Immature natural killer cell (primary cell): Measurements from ENCODE around the gene TAS1R1. TPM values are rescaled to one million over a fixed set of nuclear protein-coding genes. Genes with fewer than 3 reads are reported as not detected.
A peak's percentile ranks its signal among the peaks of the same experiment; 100 is the strongest.

Experiments
- DNase-seq, 3 donors: peaks; one replicate each; pipeline ENCODE4 v3.0.0; 2022; ENCODE audit warnings: mixed read lengths in 1 of 3
- H3K27ac Mint-ChIP-seq, 6 donors: one replicate each; pipeline ENCODE4 v1.8.0; 2020; ENCODE audit warnings: mixed read lengths in 6 of 6, mild to moderate bottlenecking in 5 of 6, inconsistent platforms in 4 of 6, moderate library complexity in 3 of 6
- H3K27me3 Mint-ChIP-seq, 3 donors: one replicate each; pipeline ENCODE4 v1.8.0; 2020 to 2021; ENCODE audit warnings: low read depth in 3 of 3, mild to moderate bottlenecking in 3 of 3, mixed read lengths in 3 of 3, moderate library complexity in 3 of 3, inconsistent platforms in 1 of 3
- H3K36me3 Mint-ChIP-seq, 3 donors: one replicate each; pipeline ENCODE4 v1.8.0; 2020; ENCODE audit warnings: mixed read lengths in 3 of 3, inconsistent platforms in 2 of 3, mild to moderate bottlenecking in 2 of 3
- H3K4me1 Mint-ChIP-seq, 2 donors: one replicate each; pipeline ENCODE4 v1.8.0; 2020; ENCODE audit warnings: inconsistent platforms in 2 of 2, mild to moderate bottlenecking in 2 of 2, mixed read lengths in 2 of 2, moderate library complexity in 1 of 2
- H3K4me3 Mint-ChIP-seq, 5 donors: one replicate each; pipeline ENCODE4 v1.8.0; 2020; ENCODE audit warnings: mild to moderate bottlenecking in 5 of 5, mixed read lengths in 5 of 5, inconsistent platforms in 3 of 5, moderate library complexity in 3 of 5
- H3K9me3 Mint-ChIP-seq, 6 donors: one replicate each; pipeline ENCODE4 v1.8.0; 2020; ENCODE audit warnings: mild to moderate bottlenecking in 6 of 6, mixed read lengths in 6 of 6, inconsistent platforms in 4 of 6, moderate library complexity in 3 of 6
- polyA plus RNA-seq, 3 donors: library from polyadenylated mRNA; unstranded; fragments of 300-500 nt; fragmentation: Illumina TruSeq; gene quantifications; one replicate each; pipeline ENCODE4 v1.2.3, GENCODE V29; 2021

TAS1R1 gene
- polyA plus RNA-seq, 3 donors from 2014 or later, result 0.16 TPM; not detected in 2

DNA sequence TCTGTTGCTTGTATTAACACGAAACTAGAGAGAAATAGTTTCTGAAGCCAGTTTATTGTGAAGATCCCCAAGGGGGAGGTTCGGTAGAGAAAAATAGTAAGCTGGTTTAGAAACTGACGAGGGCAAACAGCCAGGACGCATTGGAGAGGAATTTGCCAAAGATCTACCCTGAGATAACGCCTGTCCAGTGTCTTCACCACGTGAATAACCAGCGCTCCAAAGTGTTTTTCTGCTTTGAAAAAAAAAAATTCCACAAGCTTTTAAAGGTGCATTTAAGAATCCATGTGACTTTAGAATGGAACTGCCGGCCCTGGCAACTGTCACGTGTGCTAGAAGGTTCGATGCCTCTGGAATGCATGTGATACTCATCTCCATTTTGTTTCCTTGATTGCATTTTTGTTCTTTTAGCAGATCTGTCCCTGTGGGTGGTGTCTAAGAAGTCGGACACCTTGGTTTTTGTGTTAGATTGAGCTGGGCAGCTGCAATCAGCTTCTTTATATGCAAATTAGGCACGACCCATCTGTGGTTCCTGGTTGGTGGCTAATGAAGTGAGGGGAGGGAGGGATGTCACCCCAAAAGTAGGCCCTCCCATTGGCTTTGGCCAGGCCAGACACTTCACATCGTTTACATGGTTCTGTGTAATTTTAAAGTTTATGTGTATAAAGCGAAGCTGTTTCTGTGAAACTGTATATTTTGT is 68.3 kb downstream of the TAS1R1 start:
- peaks cover 23 to 29% of the 10 kb centered on the region in 2 donors for H3K4me1 Mint-ChIP-seq
- peak overlapping the region in 2 of 5 donors; percentile 3 to 6 for H3K4me3 Mint-ChIP-seq
- H3K36me3 Mint-ChIP-seq, result peaks cover 0 to 8% (median 3%) of the 10 kb centered on the region in 3 donors

DNA sequence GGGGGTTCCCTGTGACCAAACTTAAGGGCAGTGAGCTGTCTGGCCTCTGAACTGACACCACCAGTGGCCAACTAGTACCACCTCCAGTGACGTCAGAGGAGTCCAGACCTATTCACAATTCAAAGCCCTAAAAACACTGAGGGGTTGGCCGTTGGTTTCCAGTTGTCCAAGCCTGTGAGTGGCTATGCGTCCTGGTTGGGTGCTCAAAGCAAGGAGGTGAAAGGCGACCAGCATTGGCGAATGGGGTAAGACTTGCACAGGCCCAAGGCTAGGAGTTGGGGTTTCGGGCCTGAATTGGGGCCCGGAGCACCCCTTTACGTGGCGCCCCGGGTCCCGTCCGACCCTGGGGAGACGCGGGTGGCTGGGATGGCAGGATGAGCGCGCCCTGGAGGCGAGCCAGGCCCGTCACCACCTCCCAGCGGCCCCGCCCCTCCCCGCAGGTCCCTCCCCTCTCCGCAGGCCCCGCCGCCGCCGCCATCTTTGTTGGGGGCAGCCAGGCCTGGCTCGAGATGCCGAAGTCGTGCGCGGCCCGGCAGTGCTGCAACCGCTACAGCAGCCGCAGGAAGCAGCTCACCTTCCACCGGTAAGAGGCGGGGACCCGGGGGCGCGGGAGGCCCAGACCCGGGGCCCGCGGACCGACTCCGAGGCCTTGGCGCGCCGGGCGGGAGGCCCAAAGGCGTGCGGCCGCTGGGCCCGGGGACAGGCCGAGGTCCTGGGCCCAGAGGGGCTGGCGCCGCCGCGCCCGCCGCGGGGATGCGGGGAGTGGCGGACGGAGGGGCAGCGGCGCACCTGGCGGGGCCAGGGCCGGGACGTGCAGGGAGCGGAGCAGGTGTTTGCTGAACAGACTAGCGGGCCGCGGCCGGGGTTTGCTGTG is 69.8 kb downstream of the TAS1R1 start, which contains the start of gene THAP3:
TSS of gene THAP3 (plus strand) at position 159 of the 874 bp plus-strand sequence. CDS start at position 510, 351 bp downstream.
- peak within 1 kb of the TSS; percentile 66 to 88 (median 82) for H3K27ac Mint-ChIP-seq
- H3K4me3 Mint-ChIP-seq, result peak within 1 kb of the TSS; percentile 87 to 93 (median 88)
- DNase-seq, result peak; percentile 80 to 84 (median 83)
- H3K27me3 Mint-ChIP-seq, result peaks cover 0 to 2% (median 0%) of the 10 kb centered on the region in 3 donors
- peaks cover 23 to 31% of the 10 kb centered on the region in 2 donors for H3K4me1 Mint-ChIP-seq
- H3K9me3 Mint-ChIP-seq, result no peaks in the 10 kb centered on the region
- H3K36me3 Mint-ChIP-seq, result peaks cover 0 to 5% (median 3%) of the 10 kb centered on the region in 3 donors

More for the DNA sequence above, 68.3 kb downstream of the TAS1R1 start:
- peak overlapping the region in 1 of 6 donors; percentile 39 for H3K27ac Mint-ChIP-seq
- DNase-seq, result no peak
- H3K9me3 Mint-ChIP-seq, result no peaks in the 10 kb centered on the region
- H3K27me3 Mint-ChIP-seq, result no peaks in the 10 kb centered on the region

DNA sequence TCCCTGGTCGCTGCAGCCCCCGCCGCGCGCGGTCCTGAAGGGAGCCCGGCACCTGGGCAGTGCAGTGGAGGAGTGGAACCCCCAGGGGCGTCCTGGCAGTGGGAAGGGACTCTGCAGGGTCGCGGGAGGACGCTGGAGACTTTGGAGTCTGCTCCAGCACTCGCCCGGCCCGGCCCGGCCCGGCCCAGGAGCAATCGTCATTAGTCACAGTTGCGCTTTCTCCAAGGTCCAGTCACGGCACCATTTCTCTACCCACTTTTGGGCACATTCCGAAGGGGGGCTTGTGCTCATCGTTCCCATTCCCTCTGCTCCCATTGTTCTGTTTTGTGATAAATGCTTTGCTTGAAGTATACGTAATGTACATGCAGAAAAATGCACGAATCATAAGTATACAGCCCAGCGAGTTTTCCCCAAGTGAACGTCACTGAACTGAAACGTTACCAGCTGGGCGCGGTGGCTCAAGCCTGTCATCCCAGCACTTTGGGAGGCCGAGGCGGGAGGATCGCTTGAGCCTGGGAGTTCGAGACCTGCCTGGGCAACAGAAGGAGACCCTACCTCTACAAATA is 70.6 kb downstream of the TAS1R1 start:
- Mint-ChIP-seq H3K27me3 (peaks cover 0 to 2% (median 0%) of the 10 kb centered on the region in 3 donors), H3K4me1 (peaks cover 23 to 31% of the 10 kb centered on the region in 2 donors), H3K4me3 (peak overlapping the region; percentile 87 to 93 (median 88)), H3K36me3 (peaks cover 0 to 4% (median 3%) of the 10 kb centered on the region in 3 donors), H3K27ac (peak overlapping the region in 5 of 6 donors; percentile 60 to 88 (median 76)), H3K9me3 (no peaks in the 10 kb centered on the region)
- DNase-seq, result no peak

DNA sequence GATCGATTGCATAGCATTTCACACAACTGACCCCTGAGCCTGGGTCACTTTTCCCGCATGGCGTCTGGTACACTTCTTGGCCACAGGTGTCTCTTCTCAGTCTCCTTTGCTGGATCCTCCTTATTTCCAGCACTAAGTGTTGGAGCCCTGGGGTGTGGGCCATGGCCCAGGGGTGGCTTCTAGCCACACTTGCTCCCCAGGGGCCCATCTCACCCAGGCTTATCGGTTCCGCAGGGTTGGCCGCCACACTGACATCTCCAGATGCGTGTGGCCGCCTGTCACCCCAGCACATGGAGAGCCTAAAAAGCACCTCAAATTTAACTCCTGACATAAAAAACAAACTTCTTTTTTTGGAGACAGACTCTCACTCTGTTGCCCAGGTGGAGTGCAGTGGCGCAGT is 71.9 kb downstream of the TAS1R1 start:
- Mint-ChIP-seq H3K9me3 (no peaks in the 10 kb centered on the region), H3K4me1 (peaks cover 23 to 31% of the 10 kb centered on the region in 2 donors), H3K27me3 (peaks cover 0 to 2% (median 0%) of the 10 kb centered on the region in 3 donors), H3K4me3 (peak overlapping the region; percentile 30 to 93 (median 88)), H3K36me3 (peaks cover 0 to 4% (median 3%) of the 10 kb centered on the region in 3 donors), H3K27ac (peak overlapping the region in 1 of 6 donors; percentile 30)
- no peak for DNase-seq

DNA sequence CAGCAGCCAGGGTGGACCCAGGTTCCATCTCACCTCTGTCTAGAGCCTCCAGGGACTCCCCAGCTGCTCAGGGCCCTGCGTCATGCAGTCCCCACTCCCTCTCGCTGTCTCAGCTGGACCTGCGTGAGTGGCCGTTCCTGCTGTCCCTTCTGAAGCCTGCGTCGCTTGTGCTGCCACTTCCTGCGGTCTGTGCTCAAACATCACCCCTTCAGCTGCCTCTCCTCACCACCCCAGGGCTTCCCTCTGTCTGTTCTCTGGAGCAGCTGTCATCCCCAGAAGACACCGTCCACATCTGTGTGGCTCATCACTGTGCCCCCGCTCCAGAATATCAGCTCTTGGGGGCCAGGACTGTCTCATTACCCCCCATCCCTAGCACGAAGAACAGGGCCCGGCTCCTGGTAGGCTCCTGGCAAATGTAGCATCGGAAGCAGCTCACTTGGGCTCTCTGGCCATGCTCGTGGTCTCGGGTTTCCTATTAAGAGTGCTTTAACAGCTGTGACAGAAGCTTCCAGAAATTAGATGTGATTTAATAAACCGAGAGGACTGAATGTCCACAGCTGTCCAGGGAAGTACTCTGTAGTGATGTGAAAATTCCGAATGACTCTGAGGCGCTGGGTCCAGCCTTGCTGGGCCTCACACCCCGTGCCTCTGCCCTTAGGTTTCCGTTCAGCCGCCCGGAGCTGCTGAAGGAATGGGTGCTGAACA is 72.9 kb downstream of the TAS1R1 start:
- H3K27ac Mint-ChIP-seq, result peak overlapping the region in 1 of 6 donors; percentile 69
- no peak for DNase-seq
- H3K4me1 Mint-ChIP-seq, result peaks cover 23 to 31% of the 10 kb centered on the region in 2 donors
- H3K9me3 Mint-ChIP-seq, result no peaks in the 10 kb centered on the region
- H3K4me3 Mint-ChIP-seq, result peak overlapping the region; percentile 42 to 88 (median 54)
- peaks cover 0 to 4% (median 3%) of the 10 kb centered on the region in 3 donors for H3K36me3 Mint-ChIP-seq
- H3K27me3 Mint-ChIP-seq, result peaks cover 0 to 2% (median 0%) of the 10 kb centered on the region in 3 donors

DNA sequence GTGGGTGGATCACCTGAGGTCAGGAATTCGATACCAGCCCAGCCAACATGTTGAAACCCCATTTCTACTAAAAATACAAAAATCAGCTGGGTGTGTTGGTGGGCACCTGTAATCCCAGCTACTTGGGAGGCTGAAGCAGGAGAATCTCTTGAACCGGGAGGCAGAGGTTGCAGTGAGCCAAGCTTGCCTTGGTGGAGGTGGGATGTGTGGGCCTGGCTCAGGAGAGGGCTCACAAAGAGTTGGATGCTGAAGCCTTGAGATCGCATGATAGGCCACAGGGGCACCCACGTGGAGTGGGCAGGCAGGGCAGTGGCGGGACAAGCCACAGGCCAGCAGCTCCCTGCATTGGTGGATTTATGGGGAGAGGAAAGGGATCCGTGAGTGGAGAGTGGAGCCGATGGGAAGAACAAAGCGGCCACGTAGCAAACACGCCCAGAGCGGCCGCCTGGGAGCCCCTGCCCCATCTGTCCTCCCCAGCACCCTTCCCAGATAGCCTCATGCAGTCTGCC is 73.9 kb downstream of the TAS1R1 start:
- peaks cover 0 to 2% (median 0%) of the 10 kb centered on the region in 3 donors for H3K27me3 Mint-ChIP-seq
- peaks cover 23 to 29% of the 10 kb centered on the region in 2 donors for H3K4me1 Mint-ChIP-seq
- peaks cover 3 to 4% (median 3%) of the 10 kb centered on the region in 3 donors for H3K36me3 Mint-ChIP-seq
- no peaks in the 10 kb centered on the region for H3K9me3 Mint-ChIP-seq
- H3K4me3 Mint-ChIP-seq, result no peak overlapping the region
- DNase-seq, result no peak
- H3K27ac Mint-ChIP-seq, result peak overlapping the region in 1 of 6 donors; percentile 56

Other genes starting within 250 kb of the TAS1R1 start
- gene ACOT7, start 161.5 kb upstream of the TAS1R1 start, polyA plus RNA-seq, result 10 to 100 TPM; 26.7 to 31.2 (median 28.9) TPM
- gene HES2, start 135.4 kb upstream of the TAS1R1 start, polyA plus RNA-seq, result not detected
- gene ESPN, start 130.5 kb upstream of the TAS1R1 start, polyA plus RNA-seq, result not detected
- 10 to 100 TPM in 1 of 3 donors, 1 to 10 TPM in 2; 3.1 to 15.3 (median 9.8) TPM for gene TNFRSF25, start 89.1 kb upstream of the TAS1R1 start, polyA plus RNA-seq
- under 1 TPM in 1 of 3 donors, not detected in 2; 0.08 TPM for gene PLEKHG5, start 63.6 kb upstream of the TAS1R1 start, polyA plus RNA-seq
- gene NOL9, start 794 bp upstream of the TAS1R1 start, polyA plus RNA-seq, result 10 to 100 TPM in 1 of 3 donors, 1 to 10 TPM in 2; 4.3 to 18.2 (median 8.4) TPM
- 10 to 100 TPM in 2 of 3 donors, 1 to 10 TPM in 1; 8.3 to 25.9 (median 20.9) TPM for gene ZBTB48, start 24.7 kb downstream of the TAS1R1 start, polyA plus RNA-seq
- 10 to 100 TPM in 1 of 3 donors, 1 to 10 TPM in 2; 7.6 to 19.7 (median 9.2) TPM for gene KLHL21, start 47.6 kb downstream of the TAS1R1 start, polyA plus RNA-seq
- gene PHF13, start 58.4 kb downstream of the TAS1R1 start, polyA plus RNA-seq, result 1 to 10 TPM; 1.2 to 5.7 (median 2.9) TPM
- 10 to 100 TPM; 19.4 to 28.4 (median 28.0) TPM for gene THAP3, start 69.6 kb downstream of the TAS1R1 start, polyA plus RNA-seq
- 10 to 100 TPM in 2 of 3 donors, 1 to 10 TPM in 1; 9.6 to 22.6 (median 13.5) TPM for gene DNAJC11, start 146.5 kb downstream of the TAS1R1 start, polyA plus RNA-seq
- 10 to 100 TPM; 52.7 to 89.0 (median 71.0) TPM for gene CAMTA1, start 230.1 kb downstream of the TAS1R1 start, polyA plus RNA-seq